GM19328 (cell line): ENCODE results near the gene FCGR3B.
"Not testable (repeated sequence)": the region's sequence is repeated elsewhere in the genome, so short reads cannot be mapped to it uniquely, and the experiment has no call there.

ENCODE experiments used
- ATAC-seq: cut with Tn5 transposase; IDR thresholded peaks from one replicate; pipeline ENCODE4 v1.9.1; 2021; ENCODE audit warnings: mild to moderate bottlenecking, moderate library complexity; ENCODE audit not compliant: unreplicated experiment

Gene FCGR3B

DNA sequence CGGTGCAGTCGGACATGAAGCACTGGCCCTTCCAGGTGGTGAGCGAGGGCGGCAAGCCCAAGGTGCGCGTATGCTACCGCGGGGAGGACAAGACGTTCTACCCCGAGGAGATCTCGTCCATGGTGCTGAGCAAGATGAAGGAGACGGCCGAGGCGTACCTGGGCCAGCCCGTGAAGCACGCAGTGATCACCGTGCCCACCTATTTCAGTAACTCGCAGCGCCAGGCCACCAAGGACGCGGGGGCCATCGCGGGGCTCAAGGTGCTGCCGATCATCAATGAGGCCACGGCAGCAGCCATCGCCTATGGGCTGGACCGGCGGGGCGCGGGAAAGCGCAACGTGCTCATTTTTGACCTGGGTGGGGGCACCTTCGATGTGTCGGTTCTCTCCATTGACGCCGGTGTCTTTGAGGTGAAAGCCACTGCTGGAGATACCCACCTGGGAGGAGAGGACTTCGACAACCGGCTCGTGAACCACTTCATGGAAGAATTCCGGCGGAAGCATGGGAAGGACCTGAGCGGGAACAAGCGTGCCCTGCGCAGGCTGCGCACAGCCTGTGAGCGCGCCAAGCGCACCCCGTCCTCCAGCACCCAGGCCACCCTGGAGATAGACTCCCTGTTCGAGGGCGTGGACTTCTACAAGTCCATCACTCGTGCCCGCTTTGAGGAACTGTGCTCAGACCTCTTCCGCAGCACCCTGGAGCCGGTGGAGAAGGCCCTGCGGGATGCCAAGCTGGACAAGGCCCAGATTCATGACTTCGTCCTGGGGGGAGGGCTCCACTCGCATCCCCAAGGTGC is 24.2 kb downstream of the FCGR3B start:
- ATAC-seq = not testable (repeated sequence)

DNA sequence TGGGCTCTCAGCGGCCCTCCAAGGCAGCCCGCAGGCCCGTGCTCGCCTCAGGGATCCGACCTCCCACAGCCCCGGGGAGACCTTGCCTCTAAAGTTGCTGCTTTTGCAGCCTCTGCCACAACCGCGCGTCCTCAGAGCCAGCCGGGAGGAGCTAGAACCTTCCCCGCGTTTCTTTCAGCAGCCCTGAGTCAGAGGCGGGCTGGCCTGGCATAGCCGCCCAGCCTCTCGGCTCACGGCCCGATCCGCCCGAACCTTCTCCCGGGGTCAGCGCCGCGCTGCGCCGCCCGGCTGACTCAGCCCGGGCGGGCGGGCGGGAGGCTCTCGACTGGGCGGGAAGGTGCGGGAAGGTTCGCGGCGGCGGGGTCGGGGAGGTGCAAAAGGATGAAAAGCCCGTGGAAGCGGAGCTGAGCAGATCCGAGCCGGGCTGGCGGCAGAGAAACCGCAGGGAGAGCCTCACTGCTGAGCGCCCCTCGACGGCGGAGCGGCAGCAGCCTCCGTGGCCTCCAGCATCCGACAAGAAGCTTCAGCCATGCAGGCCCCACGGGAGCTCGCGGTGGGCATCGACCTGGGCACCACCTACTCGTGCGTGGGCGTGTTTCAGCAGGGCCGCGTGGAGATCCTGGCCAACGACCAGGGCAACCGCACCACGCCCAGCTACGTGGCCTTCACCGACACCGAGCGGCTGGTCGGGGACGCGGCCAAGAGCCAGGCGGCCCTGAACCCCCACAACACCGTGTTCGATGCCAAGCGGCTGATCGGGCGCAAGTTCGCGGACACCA is 25.0 kb downstream of the FCGR3B start:
- ATAC-seq = not testable (repeated sequence)

DNA sequence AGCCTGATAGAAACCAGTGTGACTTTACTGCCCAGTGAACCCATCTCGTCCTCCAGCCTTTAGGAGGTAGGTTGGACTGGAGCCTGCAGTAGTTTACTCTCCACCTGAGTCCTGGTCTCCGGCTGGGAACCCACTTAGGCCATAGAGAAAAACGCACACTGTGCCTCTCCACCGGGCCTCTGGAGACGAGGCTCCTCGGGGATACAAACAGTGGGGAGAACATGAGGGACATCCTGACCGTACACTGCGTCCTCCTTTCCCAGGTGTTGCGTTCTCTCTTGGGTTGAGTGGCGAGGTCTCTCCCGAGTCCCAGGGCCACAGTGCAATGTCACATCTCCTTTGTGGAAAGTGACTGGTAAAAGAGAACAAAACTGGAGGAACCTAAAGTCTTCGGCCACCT is 26.0 kb downstream of the FCGR3B start:
- ATAC-seq = not testable (repeated sequence)

DNA sequence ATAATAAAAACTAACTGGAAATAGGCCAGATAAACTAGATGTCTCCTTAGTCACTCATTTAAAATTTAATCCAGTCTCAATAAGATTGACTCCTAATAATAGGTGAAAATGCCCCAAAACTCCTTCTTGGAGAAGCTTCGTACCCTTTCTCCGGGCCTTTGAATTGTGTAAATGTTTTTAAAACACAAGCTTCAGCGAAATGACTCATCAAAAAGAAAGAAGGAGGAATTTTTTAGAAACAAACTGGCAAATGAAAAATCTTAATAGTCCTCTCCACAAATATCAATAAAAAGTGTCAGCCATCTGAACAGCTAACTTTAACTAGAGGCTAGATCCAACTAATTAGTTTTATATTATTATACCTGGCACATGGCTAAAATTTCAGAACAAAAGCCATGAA is 33.9 kb downstream of the FCGR3B start:
- not testable (repeated sequence) for ATAC-seq

DNA sequence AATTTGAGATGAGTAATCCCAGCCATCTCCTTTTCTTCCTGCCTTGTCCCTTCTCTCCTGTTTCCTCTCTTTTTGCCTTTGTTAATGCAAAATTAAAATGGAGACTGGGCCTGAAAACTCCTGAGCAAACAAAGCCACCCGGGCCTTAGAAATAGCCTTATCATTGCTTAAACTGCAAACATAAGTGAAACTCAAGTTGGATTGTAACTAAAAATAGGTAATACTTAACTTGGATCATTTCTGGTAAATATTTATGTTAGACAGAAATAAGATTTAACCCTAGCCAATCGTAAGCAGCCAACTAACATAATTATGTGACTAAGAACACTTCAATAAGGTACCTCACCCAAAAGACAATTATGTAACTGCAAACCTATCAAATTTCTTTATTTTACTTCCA is 35.4 kb downstream of the FCGR3B start:
- ATAC-seq = not testable (repeated sequence)

DNA sequence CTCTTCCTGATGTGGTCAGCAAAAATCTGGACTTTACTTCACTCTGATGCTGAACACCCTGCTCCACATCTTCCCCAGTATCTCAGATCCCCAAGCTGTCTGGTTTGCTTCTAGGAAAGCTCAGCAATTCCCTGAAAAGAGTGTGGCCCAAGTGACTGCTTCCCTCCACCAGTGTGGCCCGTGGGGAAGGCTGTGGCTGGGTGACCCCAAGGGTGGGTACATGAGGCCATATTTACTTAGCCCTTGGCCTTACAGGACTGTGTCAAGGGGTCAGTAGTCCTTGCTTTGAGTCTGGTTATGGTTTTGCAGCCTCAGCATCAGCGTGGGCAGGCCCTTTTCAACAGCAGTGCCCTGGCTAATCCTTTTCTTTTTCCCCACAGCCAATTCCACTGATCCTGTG is 35.8 kb downstream of the FCGR3B start:
- ATAC-seq = not testable (repeated sequence)

DNA sequence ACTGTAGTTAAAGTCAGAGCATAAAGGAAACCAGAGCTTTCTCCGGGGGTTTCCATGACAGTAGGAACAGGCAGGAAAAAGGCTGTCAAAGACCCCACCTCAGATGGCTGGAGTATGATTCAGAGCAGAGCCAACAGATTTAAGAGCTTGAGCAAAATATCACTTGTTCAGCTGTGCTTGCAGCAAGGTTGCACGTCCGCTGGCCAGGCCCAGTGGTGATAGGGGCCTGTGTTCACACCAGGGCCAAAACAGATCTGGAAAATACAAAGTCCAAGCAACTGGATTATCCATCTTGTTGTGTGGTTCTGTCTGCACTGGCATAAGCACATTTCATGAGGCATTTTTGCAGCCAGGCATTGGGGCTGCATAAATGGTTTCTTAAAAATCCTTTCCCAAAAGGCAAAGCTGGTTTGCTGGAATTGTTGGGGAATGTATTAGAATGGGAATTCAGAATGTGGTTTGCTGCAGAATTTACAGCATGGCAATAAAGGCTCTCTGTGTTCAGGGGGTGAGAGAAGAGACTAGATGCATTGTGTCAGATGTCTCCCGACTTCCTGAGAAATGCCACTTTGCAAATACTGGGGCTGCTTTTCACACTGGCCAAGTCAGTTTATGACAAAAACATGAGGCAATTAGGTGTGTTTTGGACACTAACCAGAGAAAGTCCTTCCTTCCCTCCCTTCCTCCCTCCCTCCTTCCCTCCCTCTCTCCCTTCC is 36.5 kb downstream of the FCGR3B start:
- ATAC-seq = not testable (repeated sequence)

DNA sequence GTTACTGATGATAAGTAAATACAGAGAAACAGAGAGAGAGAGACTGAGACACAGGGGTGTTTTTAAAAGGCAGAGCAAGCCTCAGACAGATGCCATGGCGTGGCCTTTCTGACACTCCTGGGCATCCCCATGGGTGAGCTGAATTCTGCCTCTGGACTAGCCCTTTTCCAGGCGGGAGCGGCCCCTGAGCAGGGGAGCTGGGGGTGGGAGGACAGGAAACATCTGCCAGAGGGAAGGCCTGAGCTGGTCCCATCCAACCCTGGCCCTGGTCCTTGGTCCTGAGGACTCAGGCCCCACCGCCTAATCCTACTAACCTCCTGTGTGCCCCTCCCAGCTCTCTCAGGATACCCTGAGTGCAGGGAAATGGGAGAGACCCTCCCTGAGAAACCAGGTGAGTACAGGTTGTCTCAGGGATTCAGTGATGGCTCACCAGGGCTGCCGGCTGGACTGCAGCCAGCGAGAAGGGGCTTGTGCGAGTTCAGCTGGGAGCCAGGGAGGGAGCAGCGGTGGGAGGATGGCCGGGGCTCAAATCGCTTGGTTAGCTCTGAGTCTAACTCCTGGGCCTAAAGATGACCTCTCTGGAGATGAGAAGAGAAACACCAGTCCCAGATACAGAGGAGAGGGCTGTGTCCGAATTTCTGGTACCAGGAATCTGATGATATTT is 37.8 kb downstream of the FCGR3B start:
- ATAC-seq = not testable (repeated sequence)

DNA sequence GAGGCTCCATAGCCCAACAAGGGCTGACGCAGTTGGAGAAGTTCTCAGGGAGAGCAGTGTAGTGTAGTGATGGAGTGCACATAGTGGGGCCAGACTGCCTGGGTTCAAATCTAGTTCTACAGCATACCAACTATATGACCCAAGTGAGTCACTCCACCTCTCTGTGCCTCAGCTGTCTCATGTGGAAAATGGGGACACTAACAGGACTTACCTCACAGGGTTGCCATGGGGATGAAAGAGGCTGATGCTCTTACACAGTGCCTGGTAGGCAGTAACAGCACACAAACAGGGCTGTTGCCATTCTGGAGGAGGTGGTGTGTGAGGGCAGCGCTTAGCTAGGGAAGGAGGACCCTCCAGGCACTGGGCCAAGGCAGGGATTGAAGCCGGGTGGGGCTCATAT is 38.4 kb downstream of the FCGR3B start:
- not testable (repeated sequence) for ATAC-seq

DNA sequence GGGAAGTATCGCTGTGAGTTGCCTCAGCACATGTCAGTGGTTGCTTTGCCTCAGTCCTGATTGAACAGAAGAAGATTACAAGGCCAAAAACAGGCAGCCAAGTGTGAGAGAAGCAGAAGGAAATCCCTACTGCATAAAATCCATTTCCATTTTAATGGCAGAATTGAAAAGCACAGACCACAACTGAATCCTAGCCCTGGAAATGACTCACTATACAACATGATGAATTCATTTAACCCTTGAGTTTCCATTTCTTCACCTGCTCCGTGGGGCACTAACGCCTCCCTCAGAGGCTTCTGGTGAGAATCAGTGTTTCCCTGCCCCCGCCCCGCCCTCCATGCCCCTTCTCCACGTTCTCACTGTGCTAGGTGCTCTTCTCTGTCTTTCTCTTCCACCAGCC is 41.1 kb downstream of the FCGR3B start:
- not testable (repeated sequence) for ATAC-seq

DNA sequence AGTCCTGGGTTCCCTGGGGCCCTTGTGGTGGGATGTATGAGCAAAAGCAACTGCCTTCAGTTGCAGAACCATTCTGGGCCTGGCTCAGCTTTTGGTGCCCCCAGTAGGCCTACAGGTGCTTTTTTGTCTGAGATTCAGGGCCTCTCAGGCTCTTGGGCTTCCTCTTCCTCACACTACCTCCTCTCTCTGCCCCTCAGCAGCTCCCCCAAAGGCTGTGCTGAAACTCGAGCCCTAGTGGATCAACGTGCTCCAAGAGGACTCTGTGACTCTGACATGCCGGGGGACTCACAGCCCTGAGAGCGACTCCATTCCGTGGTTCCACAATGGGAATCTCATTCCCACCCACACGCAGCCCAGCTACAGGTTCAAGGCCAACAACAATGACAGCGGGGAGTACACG is 41.6 kb downstream of the FCGR3B start:
- ATAC-seq = not testable (repeated sequence)

DNA sequence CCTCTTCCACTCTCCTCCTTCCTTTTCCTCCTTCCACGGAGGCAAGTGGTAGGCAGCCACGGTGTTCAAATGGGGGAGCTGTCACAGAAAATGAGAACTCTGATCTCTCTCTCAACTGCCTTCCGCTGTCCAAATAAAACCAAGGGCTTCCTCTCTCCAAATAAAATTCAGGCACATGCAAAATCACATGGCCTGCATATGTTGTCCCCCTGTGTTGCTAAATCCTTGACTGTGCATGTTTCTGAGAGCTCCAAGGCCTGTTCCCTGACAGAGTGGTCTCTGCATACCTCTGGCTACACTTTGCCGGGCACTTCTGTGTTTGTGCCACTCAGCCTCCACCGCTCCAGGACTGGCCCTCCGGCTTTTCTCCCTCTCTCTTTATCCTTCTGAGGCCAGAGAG is 42.4 kb downstream of the FCGR3B start:
- ATAC-seq = not testable (repeated sequence)

DNA sequence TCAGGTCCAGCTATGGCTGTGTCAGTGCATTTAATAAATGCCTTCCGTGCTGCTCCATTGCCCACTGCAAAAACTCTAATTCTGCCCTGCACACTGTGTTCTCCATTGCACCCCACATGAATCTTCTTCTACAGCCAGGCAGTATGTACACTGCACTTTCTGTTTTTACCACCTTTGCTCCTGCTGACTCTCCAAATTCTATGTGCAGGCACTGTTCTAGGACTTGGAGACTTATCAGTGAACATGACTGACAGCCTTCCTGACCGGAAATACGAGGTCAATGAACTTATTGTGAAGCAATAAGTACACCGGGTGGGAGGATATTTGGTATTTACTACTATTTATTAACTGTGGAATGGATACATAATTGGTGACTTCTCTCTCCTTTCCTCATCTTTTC is 48.1 kb downstream of the FCGR3B start:
- not testable (repeated sequence) for ATAC-seq

DNA sequence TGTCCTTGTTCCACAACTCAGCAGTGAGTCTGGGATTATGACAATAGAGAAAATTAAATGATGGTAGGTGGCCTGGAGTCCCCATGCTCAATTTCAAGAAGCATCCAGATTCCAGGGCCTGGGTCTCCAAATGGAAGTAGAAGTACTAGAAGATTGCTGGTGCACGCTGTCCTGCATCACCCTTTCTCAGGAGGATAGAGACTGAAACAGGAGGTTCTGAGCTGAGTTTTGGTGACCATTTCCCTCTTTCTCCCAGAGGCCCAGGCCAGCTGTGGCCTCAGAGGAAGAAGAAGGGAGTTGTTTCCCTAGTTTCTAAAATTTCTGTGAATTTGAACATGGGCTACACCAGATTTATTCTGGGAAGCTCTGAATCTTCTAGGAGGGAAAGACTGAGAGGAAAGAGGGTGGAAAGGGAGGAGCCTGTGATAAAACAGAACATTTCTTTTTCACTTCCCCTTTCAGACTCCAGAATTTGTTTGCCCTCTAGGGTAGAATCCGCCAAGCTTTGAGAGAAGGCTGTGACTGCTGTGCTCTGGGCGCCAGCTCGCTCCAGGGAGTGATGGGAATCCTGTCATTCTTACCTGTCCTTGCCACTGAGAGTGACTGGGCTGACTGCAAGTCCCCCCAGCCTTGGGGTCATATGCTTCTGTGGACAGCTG is 50.0 kb downstream of the FCGR3B start:
- peak; percentile 63 for ATAC-seq

DNA sequence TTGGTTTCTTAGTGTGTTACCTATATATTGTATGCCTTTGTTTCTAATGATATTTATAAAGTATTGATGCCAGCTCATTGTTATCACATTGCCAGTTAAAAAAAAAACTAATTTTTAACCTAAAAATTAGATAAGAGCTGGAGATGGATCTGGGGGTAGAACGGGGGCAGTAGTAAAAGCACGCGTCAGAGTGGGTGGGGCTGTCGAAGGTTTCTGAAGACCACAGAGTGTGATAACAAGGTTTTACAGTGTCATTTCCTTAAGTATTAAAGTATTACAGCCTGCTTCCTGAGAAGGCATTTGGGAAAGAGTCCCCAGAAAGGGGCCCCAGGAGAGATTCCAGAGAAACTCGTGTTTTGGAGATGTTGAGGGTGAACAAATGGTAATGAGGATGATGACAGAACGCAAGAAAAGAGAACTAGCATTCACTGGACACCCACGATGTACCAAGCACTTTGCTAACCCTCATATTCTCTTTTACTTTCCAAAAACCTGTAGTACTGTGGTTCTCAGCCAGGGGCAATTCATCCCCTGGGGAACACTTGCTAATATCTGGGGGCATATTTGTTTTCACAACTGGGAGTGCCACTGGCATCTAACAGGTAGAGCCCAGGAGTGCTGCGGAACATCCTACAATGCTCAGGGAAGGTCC is 51.0 kb downstream of the FCGR3B start:
- ATAC-seq = not testable (repeated sequence)

DNA sequence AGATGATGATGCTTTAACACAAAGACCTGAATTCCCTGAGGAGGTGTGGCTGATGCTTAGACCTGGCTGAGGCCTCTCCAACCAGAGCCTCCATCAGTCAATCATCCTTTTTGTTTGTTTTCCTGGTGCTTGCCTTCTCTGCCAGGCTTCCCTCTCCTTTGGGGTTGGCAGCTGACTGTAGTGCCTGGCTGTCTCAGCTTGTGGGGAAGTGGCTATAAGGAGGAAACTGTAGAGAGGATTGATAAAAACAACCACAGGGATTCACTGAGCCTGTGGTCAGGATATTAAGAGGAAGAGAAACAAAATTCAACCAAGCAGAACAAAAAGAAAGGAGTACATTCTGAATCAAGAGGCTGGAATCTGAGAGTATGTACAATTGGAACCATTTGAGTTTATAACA is 54.3 kb downstream of the FCGR3B start:
- not testable (repeated sequence) for ATAC-seq
